GM12864 (cell line): ENCODE measurements around the gene TMEM203.

Source experiments
- DNase-seq: peaks from one replicate; pipeline ENCODE4 v3.0.0-alpha.2; 2011; ENCODE audit warnings: low read depth
- H3K4me3 ChIP-seq: 2 replicates; pipeline ENCODE4 v1.5.1; 2011; ENCODE audit warnings: mild to moderate bottlenecking, low read depth, low read length, control low read depth
- TF ChIP-seq, protein P1 (sequence below): IDR thresholded peaks from 2 replicates; pipeline ENCODE4 v1.5.1; 2011; ENCODE audit warnings: low read depth, mild to moderate bottlenecking, moderate library complexity, low read length, control low read depth, inconsistent platforms; ENCODE audit errors: missing control alignments

Gene TMEM203

DNA sequence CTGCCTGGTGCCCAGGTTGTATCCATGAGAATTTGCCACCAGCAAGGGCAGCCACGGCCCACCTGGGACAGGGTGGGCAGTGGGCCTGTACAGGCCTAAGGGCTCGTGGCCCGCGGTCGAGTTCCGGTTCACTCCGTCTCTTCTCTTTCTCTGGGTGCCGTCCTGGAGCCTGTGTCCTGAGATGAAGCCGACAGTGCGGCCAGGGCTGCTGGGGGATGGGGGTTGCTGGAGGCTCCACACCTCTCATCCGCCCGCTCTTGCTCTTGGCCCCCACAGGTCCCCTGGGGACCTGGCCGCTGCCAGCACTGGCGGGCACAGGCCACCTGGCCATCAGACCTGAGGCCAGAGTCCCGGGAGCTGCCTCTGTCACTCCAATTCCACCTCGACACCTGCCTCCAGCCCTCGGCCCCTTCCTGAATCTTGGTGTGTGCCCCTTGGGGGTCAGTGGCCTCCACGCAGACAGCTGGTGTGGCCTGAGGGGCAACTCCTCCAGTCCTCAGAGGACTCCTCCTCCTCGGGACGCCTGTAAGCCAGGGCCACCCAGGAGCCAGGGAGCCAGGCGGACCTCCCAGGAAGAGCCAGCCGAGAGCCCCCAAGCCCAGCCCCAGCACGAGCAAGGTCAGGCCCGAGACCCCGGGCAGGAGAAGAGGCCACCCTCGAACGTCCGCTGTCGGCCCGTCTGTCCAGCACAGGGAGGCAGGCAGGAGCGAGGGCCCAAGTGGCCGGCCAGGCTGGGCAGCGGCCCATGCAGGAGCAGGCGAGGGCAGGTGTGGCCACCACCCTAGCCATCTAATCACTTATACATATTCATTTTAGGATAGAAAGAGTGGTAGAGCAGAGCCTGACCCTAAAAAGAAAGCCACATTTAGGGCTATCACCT lies 40.8 kb downstream of the TMEM203 start:
- TF ChIP-seq, protein P1, sequence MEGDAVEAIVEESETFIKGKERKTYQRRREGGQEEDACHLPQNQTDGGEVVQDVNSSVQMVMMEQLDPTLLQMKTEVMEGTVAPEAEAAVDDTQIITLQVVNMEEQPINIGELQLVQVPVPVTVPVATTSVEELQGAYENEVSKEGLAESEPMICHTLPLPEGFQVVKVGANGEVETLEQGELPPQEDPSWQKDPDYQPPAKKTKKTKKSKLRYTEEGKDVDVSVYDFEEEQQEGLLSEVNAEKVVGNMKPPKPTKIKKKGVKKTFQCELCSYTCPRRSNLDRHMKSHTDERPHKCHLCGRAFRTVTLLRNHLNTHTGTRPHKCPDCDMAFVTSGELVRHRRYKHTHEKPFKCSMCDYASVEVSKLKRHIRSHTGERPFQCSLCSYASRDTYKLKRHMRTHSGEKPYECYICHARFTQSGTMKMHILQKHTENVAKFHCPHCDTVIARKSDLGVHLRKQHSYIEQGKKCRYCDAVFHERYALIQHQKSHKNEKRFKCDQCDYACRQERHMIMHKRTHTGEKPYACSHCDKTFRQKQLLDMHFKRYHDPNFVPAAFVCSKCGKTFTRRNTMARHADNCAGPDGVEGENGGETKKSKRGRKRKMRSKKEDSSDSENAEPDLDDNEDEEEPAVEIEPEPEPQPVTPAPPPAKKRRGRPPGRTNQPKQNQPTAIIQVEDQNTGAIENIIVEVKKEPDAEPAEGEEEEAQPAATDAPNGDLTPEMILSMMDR = no peak
- H3K4me3 ChIP-seq = no peak overlapping the region
- no peak for DNase-seq

DNA sequence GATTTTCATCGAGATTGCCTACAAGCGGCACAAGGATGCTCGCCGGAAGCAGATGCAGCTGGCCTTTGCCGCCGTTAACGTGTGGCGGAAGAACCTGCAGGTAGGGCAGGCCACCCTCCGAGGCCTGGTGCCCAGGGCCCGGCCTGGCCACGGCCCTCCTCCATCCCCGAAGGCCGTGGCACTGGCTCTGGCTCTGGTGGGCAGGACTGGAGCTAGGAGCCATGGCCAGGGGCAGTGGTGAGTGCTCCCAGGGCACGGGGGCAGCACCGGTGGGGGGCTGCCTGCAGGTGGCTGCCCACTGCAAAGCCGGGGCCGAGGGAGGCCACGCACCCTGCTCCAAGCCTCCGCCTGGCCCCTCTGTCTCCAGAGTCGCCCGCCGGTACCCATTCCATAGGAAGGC lies 41.6 kb downstream of the TMEM203 start:
- no peak overlapping the region for H3K4me3 ChIP-seq
- TF ChIP-seq, protein P1 = no peak
- no peak for DNase-seq

DNA sequence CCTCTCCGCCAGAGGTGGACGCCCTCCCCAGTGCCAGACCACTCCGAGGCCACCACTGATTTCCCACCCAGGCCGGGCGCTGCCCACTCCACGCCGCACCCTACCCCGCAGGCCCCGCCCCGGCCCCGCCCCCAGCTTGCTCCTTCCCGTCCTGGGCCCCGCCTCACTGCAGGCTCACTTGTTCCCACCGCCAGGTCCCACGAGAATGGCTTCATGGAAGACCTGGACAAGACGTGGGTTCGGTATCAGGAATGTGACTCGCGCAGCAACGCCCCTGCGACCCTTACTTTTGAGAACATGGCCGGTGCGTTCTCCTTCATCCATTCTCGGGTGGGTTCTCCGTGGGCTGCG lies 42.1 kb downstream of the TMEM203 start:
- no peak for DNase-seq
- TF ChIP-seq, protein P1 = no peak
- H3K4me3 ChIP-seq = no peak overlapping the region

DNA sequence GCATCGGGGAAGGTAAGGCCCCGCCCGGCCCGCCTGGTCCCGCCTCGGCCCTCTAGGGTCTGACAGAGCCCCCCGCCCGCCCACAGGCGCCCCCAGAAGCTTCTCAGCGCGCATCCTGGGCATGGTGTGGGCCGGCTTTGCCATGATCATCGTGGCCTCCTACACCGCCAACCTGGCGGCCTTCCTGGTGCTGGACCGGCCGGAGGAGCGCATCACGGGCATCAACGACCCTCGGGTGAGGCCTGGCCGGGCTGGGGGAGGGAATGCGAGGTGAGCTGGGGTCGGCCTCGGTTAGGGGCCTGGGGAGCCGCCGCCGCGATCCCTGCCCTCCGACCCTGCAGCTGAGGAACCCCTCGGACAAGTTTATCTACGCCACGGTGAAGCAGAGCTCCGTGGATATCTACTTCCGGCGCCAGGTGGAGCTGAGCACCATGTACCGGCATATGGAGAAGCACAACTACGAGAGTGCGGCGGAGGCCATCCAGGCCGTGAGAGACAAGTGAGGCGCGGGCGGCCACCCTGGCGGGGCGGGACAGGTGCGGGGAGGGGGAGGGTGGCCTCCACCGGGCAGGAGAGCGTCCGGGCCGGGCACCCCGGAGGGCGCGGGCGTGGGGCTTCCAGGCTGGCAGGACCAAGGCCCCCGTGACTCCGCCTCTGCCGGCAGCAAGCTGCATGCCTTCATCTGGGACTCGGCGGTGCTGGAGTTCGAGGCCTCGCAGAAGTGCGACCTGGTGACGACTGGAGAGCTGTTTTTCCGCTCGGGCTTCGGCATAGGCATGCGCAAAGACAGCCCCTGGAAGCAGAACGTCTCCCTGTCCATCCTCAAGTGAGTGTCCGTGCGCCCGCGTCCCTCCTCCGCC lies 42.7 kb downstream of the TMEM203 start:
- TF ChIP-seq, protein P1 = no peak
- no peak for DNase-seq
- H3K4me3 ChIP-seq = no peak overlapping the region

DNA sequence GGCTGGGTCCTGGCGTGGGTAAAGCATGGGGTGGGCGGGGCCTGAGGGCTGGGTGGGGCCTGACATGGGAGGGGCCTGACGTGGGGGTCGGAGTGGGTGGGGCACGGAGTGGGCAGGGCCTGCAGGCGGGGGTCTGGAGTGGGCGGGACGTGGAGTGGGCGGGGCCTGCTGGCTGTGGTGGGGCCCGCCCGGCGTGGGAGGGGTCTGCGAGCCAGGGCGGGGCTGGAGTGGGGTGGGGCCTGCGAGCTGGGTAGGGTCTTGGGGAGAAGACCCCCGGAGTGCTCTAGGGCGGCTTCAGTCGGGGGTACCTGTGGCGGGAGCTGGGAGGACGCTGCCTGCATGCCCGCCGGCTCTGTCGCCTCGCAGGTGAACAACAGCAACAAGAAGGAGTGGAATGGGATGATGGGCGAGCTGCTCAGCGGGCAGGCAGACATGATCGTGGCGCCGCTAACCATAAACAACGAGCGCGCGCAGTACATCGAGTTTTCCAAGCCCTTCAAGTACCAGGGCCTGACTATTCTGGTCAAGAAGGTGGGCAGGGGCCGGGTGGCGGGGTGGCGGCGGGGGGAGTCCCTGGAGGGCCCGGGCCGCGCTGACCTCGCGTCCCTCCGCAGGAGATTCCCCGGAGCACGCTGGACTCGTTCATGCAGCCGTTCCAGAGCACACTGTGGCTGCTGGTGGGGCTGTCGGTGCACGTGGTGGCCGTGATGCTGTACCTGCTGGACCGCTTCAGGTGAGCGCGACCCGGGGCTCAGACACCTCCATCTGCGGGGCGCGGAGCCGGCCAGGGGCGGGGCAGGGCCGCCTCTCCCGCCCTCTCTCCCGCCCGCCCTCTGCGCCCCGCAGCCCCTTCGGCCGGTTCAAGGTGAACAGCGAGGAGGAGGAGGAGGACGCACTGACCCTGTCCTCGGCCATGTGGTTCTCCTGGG lies 43.6 kb downstream of the TMEM203 start:
- TF ChIP-seq, protein P1 = no peak
- H3K4me3 ChIP-seq = no peak overlapping the region
- DNase-seq = no peak

DNA sequence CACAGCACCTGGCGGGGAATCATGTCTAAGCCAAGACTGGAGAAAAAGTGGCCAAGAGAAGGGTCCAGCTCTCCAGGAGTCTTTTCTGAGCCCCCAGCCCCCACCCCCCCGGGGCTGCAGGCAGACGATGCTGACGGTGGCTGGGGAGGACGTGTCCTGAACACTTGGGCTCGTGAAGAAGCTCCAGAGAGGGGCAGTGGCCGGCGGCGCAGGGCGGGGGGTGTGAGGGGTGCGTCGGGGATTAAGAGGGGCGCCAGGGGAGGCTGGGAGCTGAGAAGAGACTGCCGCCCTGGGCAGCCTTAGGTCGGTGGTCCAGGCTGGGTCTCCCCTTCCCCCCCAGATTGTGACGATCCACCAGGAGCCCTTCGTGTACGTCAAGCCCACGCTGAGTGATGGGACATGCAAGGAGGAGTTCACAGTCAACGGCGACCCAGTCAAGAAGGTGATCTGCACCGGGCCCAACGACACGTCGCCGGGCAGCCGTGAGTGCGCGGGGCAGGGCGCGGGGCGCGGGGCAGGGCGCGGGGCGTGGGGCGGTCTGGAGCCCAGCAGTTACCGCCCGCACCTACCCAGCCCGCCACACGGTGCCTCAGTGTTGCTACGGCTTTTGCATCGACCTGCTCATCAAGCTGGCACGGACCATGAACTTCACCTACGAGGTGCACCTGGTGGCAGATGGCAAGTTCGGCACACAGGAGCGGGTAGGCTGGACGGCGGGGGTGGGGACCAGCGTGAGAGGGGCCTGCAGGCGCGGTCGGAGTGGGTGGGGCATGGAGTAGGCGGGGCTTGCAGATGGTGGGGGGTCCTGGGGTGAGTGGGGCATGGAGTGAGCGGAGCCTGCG lies 44.5 kb downstream of the TMEM203 start:
- DNase-seq = no peak

More for the DNA sequence above, 44.5 kb downstream of the TMEM203 start:
- TF ChIP-seq, protein P1 = no peak
- H3K4me3 ChIP-seq = no peak overlapping the region
